Measurements from ENCODE around the gene ZSCAN22. TPM values are rescaled to one million over a fixed set of nuclear protein-coding genes. Genes with fewer than 3 reads are reported as not detected.

Gene ZSCAN22
- polyA plus RNA-seq, 4 donors = 0.67 to 3.2 (median 1.0) TPM

Other genes starting within 250 kb of the ZSCAN22 start
- 10 to 100 TPM in 2 of 4 donors, 1 to 10 TPM in 2; 6.3 to 58.1 (median 18.5) TPM for gene ZSCAN18, start 228.8 kb upstream of the ZSCAN22 start, polyA plus RNA-seq
- gene ZNF329, start 176.2 kb upstream of the ZSCAN22 start, polyA plus RNA-seq = 10 to 100 TPM in 1 of 4 donors, 1 to 10 TPM in 3; 1.1 to 12.3 (median 2.7) TPM
- 10 to 100 TPM; 13.6 to 34.8 (median 22.7) TPM for gene ZNF274, start 143.9 kb upstream of the ZSCAN22 start, polyA plus RNA-seq
- gene ZNF544, start 98.1 kb upstream of the ZSCAN22 start, polyA plus RNA-seq = 10 to 100 TPM; 11.9 to 31.9 (median 17.8) TPM
- gene ZNF8, start 48.0 kb upstream of the ZSCAN22 start, polyA plus RNA-seq = 1 to 10 TPM in 3 of 4 donors, under 1 TPM in 1; 0.54 to 4.3 (median 1.5) TPM
- 10 to 100 TPM; 34.8 to 53.9 (median 51.6) TPM for gene ERVK3-1, start 21.6 kb upstream of the ZSCAN22 start, polyA plus RNA-seq
- 10 to 100 TPM in 1 of 4 donors, 1 to 10 TPM in 1, under 1 TPM in 1, not detected in 1; 0.64 to 45.9 (median 9.3) TPM for gene A1BG, start 26.5 kb downstream of the ZSCAN22 start, polyA plus RNA-seq
- gene ZNF497, start 35.8 kb downstream of the ZSCAN22 start, polyA plus RNA-seq = 1 to 10 TPM in 1 of 4 donors, under 1 TPM in 2, not detected in 1; 0.22 to 2.3 (median 0.82) TPM
- 1 to 10 TPM; 2.9 to 5.3 (median 3.8) TPM for gene ZNF837, start 54.0 kb downstream of the ZSCAN22 start, polyA plus RNA-seq
- 1,000 to 10,000 TPM in 3 of 4 donors, 100 to 1,000 TPM in 1; 863 to 1,751 (median 1,458) TPM for gene RPS5, start 60.3 kb downstream of the ZSCAN22 start, polyA plus RNA-seq
- gene RNF225, start 68.7 kb downstream of the ZSCAN22 start, polyA plus RNA-seq = not detected
- 1 to 10 TPM; 1.8 to 7.6 (median 6.0) TPM for gene ZNF584, start 81.7 kb downstream of the ZSCAN22 start, polyA plus RNA-seq
- gene ZNF132, start 113.2 kb downstream of the ZSCAN22 start, polyA plus RNA-seq = 1 to 10 TPM in 2 of 4 donors, under 1 TPM in 2; 0.22 to 7.9 (median 0.78) TPM
- 1 to 10 TPM; 1.1 to 4.9 (median 2.1) TPM for gene ZNF324B, start 124.6 kb downstream of the ZSCAN22 start, polyA plus RNA-seq
- gene ZNF324, start 140.1 kb downstream of the ZSCAN22 start, polyA plus RNA-seq = 1 to 10 TPM; 3.2 to 5.8 (median 4.2) TPM
- gene ZNF446, start 149.4 kb downstream of the ZSCAN22 start, polyA plus RNA-seq = 10 to 100 TPM in 1 of 4 donors, 1 to 10 TPM in 3; 7.3 to 11.4 (median 8.6) TPM
- gene SLC27A5, start 185.0 kb downstream of the ZSCAN22 start, polyA plus RNA-seq = 10 to 100 TPM in 1 of 4 donors, 1 to 10 TPM in 3; 2.2 to 17.0 (median 6.1) TPM
- gene ZBTB45, start 192.8 kb downstream of the ZSCAN22 start, polyA plus RNA-seq = 10 to 100 TPM in 1 of 4 donors, 1 to 10 TPM in 3; 4.7 to 11.4 (median 6.9) TPM
- 100 to 1,000 TPM; 151 to 331 (median 177) TPM for gene TRIM28, start 217.1 kb downstream of the ZSCAN22 start, polyA plus RNA-seq
- 100 to 1,000 TPM; 131 to 384 (median 235) TPM for gene CHMP2A, start 228.1 kb downstream of the ZSCAN22 start, polyA plus RNA-seq
- gene UBE2M, start 231.6 kb downstream of the ZSCAN22 start, polyA plus RNA-seq = 10 to 100 TPM; 42.7 to 53.4 (median 48.9) TPM
- 10 to 100 TPM; 17.5 to 64.0 (median 30.8) TPM for gene MZF1, start 246.3 kb downstream of the ZSCAN22 start, polyA plus RNA-seq